GM12874 (cell line): Measurements from ENCODE around the gene TSHR.

Experiments used
- CTCF ChIP-seq: IDR thresholded peaks from 2 replicates; pipeline ENCODE4 v1.5.1; 2011; ENCODE audit warnings: low read depth, mild to moderate bottlenecking, control low read depth, low read length, moderate library complexity; ENCODE audit not compliant: insufficient read depth

TSHR gene

GRCh38 chr14:80955416-80955941 is at the start of gene TSHR:
TSS of gene TSHR (plus strand) at chr14:80955621. CDS start at chr14:80955681, 60 bp downstream.
- TF ChIP-seq CTCF, result no peak

- no peak for TF ChIP-seq CTCF
Observed at GRCh38 chr14:80906336-80906735, 49.1 kb upstream of the TSHR start.

- TF ChIP-seq CTCF, result no peak
Observed at GRCh38 chr14:80906946-80907345, 48.5 kb upstream of the TSHR start.

GRCh38 chr14:80919622-80920021 is 35.8 kb upstream of the TSHR start:
- no peak for TF ChIP-seq CTCF

- no peak for TF ChIP-seq CTCF
Observed at GRCh38 chr14:80923368-80923767, 32.1 kb upstream of the TSHR start.

- no peak for TF ChIP-seq CTCF
Observed at GRCh38 chr14:80924365-80925103, 30.9 kb upstream of the TSHR start.

GRCh38 chr14:80926397-80927082 is 28.9 kb upstream of the TSHR start:
- TF ChIP-seq CTCF, result no peak
